GM18517 (cell line): Measurements from ENCODE around the gene HSF2BP.
"Not testable (repeated sequence)": the region's sequence is repeated elsewhere in the genome, so short reads cannot be mapped to it uniquely, and the experiment has no call there.

Source experiments
- ATAC-seq: cut with Tn5 transposase; IDR thresholded peaks from one replicate; pipeline ENCODE4 v1.9.1; 2021; ENCODE audit warnings: mild to moderate bottlenecking, moderate library complexity; ENCODE audit not compliant: unreplicated experiment

HSF2BP gene

GRCh38 chr21:43653626-43654025 is 5.7 kb downstream of the HSF2BP start:
- no peak for ATAC-seq

GRCh38 chr21:43652616-43653015 is 6.7 kb downstream of the HSF2BP start:
- ATAC-seq: no peak

- not testable (repeated sequence) for ATAC-seq
Observed at GRCh38 chr21:43651926-43652325, 7.4 kb downstream of the HSF2BP start.

GRCh38 chr21:43648171-43648570 is 11.1 kb downstream of the HSF2BP start:
- ATAC-seq: no peak

- ATAC-seq: no peak
Observed at GRCh38 chr21:43646550-43647260, 12.6 kb downstream of the HSF2BP start.

GRCh38 chr21:43645976-43646375 is 13.3 kb downstream of the HSF2BP start:
- ATAC-seq: no peak

GRCh38 chr21:43645136-43645891 is 14.0 kb downstream of the HSF2BP start:
- ATAC-seq: no peak

- ATAC-seq: no peak
Observed at GRCh38 chr21:43644609-43645008, 14.7 kb downstream of the HSF2BP start.

GRCh38 chr21:43644071-43644470 is 15.2 kb downstream of the HSF2BP start:
- ATAC-seq: no peak

- ATAC-seq: no peak
Observed at GRCh38 chr21:43643193-43643592, 16.1 kb downstream of the HSF2BP start.

GRCh38 chr21:43640400-43640799 is 18.9 kb downstream of the HSF2BP start:
- no peak for ATAC-seq

- no peak for ATAC-seq
Observed at GRCh38 chr21:43639470-43640353, 19.6 kb downstream of the HSF2BP start.

GRCh38 chr21:43637530-43638158 is 21.6 kb downstream of the HSF2BP start:
- no peak for ATAC-seq

- no peak for ATAC-seq
Observed at GRCh38 chr21:43635436-43635835, 23.9 kb downstream of the HSF2BP start.

GRCh38 chr21:43634618-43635017 is 24.7 kb downstream of the HSF2BP start:
- no peak for ATAC-seq

- ATAC-seq: no peak
Observed at GRCh38 chr21:43632373-43632905, 26.8 kb downstream of the HSF2BP start.

- no peak for ATAC-seq
Observed at GRCh38 chr21:43631411-43632107, 27.7 kb downstream of the HSF2BP start.

- no peak for ATAC-seq
Observed at GRCh38 chr21:43627527-43627926, 31.8 kb downstream of the HSF2BP start.

- no peak for ATAC-seq
Observed at GRCh38 chr21:43626390-43626789, 32.9 kb downstream of the HSF2BP start.

- ATAC-seq: no peak
Observed at GRCh38 chr21:43624339-43624738, 34.9 kb downstream of the HSF2BP start.
